Measurements from ENCODE around the gene AMER2. TPM values are rescaled to one million over a fixed set of nuclear protein-coding genes. Genes with fewer than 3 reads are reported as not detected.

AMER2 gene
- total and polyA plus RNA-seq, 9 of the 15 experiments (the other 6 are each of a cell fraction or from before 2014, with no cell fraction given), result not detected

DNA sequence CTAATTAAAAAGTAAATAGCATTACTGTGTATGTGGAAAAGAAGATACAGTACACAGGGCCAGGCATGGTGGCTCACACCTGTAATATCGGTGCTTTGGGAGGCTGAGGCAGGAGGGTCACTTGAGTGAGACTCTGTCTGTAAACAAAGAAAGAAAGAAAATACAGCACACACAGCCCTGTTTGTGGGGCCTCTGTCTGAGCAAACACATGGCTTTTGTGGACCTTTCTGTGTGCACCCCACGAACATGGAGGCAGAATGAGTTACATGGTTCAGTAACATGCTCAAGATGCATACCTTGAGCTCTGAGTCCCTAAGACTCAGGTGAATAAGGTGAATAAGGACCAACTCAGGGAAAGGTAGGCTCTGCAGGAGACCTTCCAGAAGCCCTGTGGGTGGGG is 20.0 kb upstream of the AMER2 start:
- in situ Hi-C loops (cut with MboI), result no loop called here
- Histone ChIP-seq H3K4me2 (ENCODE audit: insufficient read depth, low read length) (no peak overlapping the region), H3K27me3 (ENCODE audit: control insufficient read depth in 2 of 2, insufficient read depth in 2 of 2, low read length in 2 of 2) (peaks cover 6 to 18% of the 10 kb centered on the region in 2 experiments; a peak in 4 of 5 replicates), H3K36me3 (ENCODE audit: control insufficient read depth, insufficient read depth, low read length) (no peaks in the 10 kb centered on the region), H4K20me1 (replicated peaks; ENCODE audit: control insufficient read depth, insufficient read depth, low read length) (no peaks in the 10 kb centered on the region; the same call in 1 of the 2 replicates), H3K4me1 (replicated peaks in 1 of 2; ENCODE audit: control insufficient read depth in 2 of 2, insufficient read depth in 2 of 2, low read length in 2 of 2) (no peaks in the 10 kb centered on the region), H3K9me1 (ENCODE audit: control insufficient read depth, insufficient read depth, low read length) (no peaks in the 10 kb centered on the region), H2AFZ (ENCODE audit: low read depth, low read length) (no peak overlapping the region), H3K9ac (ENCODE audit: insufficient read depth in 1 of 2, low read depth in 2 of 2, low read length in 2 of 2) (no peak overlapping the region), H3K27ac (ENCODE audit: extremely low read depth, low read depth, low read length) (no peak overlapping the region), H3K9me3 (replicated peaks; ENCODE audit: control insufficient read depth, insufficient read depth, low read depth, low read length) (no peaks in the 10 kb centered on the region), H3K4me3 (no peak overlapping the region), H3K79me2 (ENCODE audit: control insufficient read depth, insufficient read depth, low read length) (no peaks in the 10 kb centered on the region)
- ATAC-seq (no peak), FAIRE-seq (no peak), DNase-seq (ENCODE audit: extremely low read depth in 1 of 4, low spot score in 3 of 4) (no peak)
- BruUV-seq (replicated peaks), result no TSS peak
- no peak for TF ChIP-seq NFYB (IDR thresholded peaks at IDR 0.05; ENCODE audit: extremely low read depth, insufficient read length)
- TF ChIP-seq, protein P1, sequence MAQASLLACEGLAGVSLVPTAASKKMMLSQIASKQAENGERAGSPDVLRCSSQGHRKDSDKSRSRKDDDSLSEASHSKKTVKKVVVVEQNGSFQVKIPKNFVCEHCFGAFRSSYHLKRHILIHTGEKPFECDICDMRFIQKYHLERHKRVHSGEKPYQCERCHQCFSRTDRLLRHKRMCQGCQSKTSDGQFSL (CRISPR knock-in tag; IDR thresholded peaks at IDR 0.05), result no peak
- TF ChIP-seq, protein P1 (tag; IDR thresholded peaks at IDR 0.05), result no peak
- TF ChIP-seq FOXP1 (CRISPR knock-in tag; IDR thresholded peaks at IDR 0.05), result no peak
- no peak for TF ChIP-seq HSF4 (CRISPR knock-in tag; IDR thresholded peaks at IDR 0.05; ENCODE audit: borderline replicate concordance)
- TF ChIP-seq CBX8 (IDR thresholded peaks at IDR 0.05; ENCODE audit: borderline replicate concordance, extremely low read depth, low read depth, low read length, poor library complexity, severe bottlenecking), result no peak
- intact Hi-C loops (cut with micrococcal nuclease), result no loop called here
- ChIA-PET CTCF (ENCODE audit: low intra/inter-chr PET ratio) (no interaction called here), POLR2A (no interaction called here)
- 0% methylated on average over 2 of the region's 2 CpGs for WGBS (ENCODE audit: insufficient coverage, low coverage, missing lambda C conversion rate)

All from K562 (cell line).